HG02642 (cell line): ENCODE data around the gene FLAD1.
"Not testable (repeated sequence)": the region's sequence is repeated elsewhere in the genome, so short reads cannot be mapped to it uniquely, and the experiment has no call there.

Experiments used
- ATAC-seq: cut with Tn5 transposase; IDR thresholded peaks from one replicate; pipeline ENCODE4 v1.9.1; 2021; ENCODE audit warnings: mild to moderate bottlenecking; ENCODE audit not compliant: unreplicated experiment, poor library complexity

FLAD1 gene

DNA sequence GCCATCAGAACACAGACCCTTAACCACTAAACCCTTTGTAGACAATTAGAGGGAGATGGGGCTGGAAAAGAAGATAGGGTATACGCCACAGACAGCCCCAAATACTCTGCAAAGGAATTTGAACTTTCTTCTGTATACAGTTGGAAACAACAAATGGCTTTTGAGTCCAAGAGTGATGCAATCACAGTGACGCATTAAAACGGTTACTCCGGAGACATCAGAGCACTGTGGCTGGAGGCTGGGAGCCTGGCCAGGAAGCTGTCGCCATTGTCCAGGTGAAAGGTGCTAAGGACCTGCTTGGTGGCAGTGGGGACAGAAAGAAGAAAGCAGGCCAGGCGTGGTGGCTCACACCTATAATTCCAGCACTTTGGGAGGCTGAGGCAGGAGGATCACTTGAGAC is 4.2 kb downstream of the FLAD1 start:
- no peak for ATAC-seq

DNA sequence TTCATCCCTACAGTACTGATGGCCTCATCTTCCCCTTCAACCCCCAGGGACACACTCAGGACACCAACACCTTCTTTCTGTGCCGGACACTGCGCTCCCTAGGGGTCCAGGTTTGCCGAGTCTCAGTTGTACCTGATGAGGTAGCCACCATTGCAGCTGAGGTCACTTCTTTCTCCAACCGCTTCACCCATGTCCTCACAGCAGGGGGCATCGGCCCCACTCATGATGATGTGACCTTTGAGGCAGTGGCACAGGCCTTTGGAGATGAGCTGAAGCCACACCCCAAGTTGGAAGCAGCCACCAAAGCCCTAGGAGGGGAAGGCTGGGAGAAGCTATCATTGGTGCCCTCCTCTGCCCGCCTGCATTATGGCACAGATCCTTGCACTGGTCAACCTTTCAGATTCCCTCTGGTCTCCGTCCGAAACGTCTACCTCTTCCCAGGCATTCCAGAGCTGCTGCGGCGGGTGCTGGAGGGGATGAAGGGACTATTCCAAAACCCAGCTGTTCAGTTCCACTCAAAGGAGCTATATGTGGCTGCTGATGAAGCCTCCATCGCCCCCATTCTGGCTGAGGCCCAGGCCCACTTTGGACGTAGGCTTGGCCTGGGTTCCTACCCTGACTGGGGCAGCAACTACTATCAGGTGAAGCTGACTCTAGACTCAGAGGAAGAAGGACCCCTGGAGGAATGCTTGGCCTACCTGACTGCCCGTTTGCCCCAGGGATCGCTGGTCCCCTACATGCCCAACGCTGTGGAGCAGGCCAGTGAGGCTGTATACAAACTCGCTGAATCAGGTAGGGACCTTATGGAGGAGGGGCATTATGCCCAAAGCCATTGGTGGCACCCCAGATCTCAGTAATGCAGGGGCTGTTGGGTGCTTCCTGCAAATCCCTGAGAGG is 5.2 kb downstream of the FLAD1 start:
- ATAC-seq, result no peak

DNA sequence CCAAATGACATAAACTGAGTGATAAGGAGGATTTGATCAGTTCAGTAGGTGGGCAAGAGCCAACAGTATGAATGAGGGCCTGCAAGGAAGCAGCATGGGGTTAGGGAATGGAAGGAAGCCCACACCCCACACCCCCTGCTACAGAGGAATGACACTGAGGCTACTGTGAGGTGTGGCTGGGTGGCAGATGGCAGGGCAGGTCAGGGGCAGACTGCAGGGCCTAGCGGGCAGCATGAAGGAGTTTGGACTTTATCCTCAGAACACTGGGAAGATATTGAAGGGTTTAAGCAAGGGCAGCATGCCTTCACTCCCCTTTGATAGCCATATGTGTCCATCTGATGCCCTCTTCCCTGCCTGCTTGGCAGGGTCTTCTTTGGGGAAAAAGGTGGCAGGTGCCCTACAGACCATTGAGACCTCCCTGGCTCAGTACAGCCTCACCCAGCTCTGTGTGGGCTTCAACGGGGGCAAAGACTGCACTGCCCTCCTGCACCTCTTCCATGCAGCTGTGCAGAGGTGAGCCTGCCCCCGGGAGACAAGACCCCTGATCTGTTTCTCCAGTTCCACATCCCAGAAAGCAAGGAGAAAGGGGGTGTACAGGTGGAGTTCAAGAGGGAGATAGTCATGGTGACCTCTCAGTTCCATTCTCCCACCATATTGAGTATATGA is 6.2 kb downstream of the FLAD1 start:
- ATAC-seq, result no peak

DNA sequence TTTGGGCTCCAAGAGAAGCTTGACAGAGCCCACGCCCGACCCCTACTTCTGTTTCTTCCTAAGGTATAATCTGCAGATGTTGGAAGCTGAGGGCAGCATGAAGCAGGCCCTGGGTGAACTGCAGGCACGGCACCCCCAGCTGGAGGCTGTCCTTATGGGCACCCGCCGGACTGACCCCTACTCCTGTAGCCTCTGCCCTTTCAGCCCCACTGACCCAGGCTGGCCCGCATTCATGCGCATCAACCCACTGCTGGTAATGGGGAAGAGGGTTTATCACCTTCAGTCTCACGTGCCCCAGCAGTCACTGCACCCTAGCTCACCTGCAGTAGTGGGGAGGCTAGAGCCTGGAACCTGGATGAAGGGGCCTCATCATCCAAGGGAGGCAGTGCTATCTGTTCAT is 7.1 kb downstream of the FLAD1 start:
- ATAC-seq, result no peak

DNA sequence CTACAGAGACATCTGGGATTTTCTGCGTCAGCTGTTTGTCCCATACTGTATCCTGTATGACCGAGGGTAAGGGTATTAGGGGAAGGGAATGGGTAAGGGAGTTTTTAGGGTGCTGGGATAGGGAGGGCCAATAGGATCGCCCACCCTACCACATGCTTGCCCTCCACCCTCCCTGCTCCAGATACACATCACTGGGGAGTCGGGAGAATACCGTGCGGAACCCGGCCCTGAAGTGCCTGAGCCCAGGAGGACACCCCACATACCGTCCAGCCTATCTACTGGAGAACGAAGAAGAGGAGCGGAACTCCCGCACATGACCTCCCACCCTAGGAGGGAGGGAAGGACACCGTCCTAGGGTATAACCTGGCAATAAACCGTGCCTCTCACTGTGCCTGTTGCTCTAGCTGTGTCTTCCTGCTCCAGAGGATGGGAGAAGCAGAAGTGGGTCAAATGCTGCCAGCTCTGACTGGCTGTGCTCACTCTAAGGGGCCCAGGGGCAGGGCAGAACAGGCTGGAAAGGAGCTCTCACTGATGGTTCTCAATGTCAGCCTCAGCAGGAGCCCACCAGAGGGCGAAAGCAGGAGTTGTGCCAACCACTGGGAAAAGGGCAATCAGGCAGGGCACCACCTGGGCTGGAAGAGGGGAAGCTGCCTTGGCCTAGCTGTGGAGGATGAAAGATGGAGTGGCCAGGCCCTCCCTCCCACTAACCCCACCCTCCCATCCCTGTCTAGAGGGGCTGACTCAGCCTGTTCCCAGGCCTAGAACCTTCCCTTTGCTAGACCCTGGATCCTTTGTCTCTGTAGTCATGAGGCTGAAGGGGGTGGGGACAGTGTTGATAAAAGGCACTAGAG is 9.8 kb downstream of the FLAD1 start:
- no peak for ATAC-seq

DNA sequence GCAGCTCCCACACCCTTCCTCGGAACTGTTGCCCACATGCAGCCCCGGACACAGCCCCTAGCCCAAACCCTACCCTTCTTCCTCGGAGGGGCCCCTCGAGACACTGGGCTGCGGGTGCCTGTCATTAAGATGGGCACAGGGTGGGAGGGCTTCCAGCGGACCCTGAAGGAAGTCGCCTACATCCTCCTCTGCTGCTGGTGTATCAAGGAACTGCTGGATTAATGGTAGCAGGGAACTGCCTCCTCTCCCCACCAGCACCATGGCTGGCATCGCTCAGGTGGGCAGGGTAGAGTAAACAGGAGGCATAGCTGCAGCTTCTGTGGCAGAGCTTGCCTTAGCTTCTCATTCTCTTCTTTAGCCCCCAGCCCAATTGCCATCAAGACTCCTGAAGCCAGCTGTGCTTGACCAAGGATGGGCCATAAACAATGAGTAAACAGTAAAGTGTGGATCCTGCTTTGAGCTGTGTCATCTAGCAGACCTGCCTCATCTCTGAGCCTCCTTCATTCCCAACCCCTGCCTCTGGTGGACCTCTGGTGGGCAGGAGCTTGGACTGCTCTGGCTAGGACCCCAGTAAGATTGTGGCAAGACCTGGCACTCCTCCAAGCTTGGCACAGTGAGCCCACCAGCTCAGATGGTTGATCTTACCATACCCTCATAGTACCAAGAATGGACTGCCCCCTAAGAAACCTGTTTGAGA is 10.6 kb downstream of the FLAD1 start, which contains the start of gene LENEP:
LENEP (plus strand) TSS at position 15 of the 697 bp plus-strand sequence; CDS start at position 37, 22 bp downstream.
- no peak for ATAC-seq

DNA sequence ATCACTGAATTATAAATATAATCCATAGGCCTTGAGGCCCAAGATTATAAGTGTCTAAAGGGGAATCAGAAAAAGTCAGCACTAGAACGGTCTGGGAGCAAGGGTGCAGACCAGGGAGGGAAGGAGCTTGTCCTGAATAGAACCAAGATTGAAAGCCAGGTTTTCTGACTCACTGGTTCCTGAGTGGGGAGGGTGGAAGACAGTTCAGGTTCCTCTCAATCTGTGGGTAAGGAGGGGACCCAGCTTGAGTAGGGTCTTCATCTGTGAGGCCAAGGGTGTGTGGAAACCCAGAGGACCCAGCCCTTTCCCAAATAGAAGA is 11.1 kb downstream of the FLAD1 start:
- ATAC-seq, result no peak

DNA sequence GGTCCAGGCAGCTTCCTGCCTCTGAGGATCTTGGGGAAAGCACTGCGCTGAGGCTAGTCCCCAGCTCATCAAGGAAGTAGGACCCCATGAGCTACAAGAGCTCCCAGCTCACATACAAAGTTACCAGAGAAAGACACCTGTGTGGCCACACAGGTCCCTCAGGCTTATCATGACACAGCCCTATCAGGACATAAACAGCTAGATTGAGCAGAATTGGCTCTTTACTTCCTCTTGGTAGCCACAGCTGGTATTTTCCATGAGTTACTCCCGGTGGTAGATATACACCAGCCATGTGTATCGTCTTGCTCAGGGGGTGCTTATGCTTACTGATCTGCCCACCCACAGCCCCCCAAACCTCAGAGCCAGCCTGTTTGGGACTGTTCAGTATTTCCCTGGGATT is 11.4 kb downstream of the FLAD1 start:
- no peak for ATAC-seq

DNA sequence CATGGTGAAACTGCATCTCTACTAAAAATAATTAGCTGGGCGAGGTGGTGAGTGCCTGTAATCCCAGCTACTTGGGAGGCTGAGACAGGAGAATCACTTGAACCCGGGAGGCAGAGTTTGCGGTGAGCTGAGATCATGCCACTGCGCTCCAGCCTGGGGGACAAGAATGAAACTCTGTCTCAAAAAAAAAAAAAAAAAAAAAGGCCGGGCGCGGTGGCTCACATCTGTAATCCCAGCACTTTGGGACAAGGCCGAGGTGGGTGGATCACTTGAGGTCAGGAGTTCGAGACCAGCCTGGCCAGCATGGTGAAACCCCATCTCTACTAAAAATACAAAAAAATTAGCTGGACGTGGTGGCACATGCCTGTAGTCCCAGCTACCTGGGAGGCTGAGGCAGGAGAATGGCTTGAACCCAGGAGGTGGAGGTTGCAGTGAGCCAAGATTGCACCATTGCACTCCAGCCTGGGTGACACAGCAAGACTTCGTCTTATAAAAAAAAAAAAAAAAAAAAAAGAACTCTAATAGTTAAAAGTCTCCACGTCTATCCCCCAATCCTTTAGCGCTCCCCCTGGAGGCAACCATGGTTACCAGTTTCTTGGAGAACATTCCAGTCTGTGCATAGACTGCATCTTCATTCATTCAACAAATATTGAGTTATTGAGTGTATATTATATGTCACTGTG is 12.3 kb downstream of the FLAD1 start:
- not testable (repeated sequence) for ATAC-seq

DNA sequence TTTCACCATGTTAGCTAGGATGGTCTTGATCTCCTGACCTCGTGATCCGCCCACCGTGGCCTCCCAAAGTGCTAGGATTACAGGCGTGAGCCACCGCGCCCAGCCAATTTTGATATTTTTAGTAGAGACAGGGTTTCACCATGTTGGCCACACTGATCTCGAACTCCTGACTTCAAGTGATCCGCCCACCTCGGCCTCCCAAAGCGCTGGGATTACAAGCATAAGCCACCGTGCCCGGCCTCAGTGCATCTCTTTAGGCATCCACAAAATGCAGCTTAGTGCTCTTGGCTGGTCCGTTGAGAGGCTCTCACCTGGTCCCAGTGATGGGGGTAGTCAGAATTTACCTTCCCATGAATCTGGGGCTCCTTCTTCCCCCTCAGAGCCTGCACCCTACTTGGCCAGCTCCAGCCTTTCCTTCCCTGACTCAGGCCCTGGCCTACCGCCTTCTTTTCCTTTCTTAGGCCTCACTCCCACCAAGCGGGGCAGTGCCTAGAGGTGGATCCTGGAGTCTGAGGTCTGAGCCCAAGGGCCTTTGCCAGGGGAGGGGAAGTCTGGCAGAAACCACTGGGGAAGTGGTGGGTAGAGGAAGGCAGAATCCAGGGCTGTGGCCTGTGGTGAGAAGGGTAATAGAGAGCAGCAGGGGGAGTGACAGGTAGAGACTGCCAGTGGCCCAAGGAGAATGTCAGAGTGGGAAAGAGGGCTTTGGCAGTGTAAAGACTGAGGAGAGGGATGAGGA is 14.0 kb downstream of the FLAD1 start:
- ATAC-seq, result no peak

DNA sequence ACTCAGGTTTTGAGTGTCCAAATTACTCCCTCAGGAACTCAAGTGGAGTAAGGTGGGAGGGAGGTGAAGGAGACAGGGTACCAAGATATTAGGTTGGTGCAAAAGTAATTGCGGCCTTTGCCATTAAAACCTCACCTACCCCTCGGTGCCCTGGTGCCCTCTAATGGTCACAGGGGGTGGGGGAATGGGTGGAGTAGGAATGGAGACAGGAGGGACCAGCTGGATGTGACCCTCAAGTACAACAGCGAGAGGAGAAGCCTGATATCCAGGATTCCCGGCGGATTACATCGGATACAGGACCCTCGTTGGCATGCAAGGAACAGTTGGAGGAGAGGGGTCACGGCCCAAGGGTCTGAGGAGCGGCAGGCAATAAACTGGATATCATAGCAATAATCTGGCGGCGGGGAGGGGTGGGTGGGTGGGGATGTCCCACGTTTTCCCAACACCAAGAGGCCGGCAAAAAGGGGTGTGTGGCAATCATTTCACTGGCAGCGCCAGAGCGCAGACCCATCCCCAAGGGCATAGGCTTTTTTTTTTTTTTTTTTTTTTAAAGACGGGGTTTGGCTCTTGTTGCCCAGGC is 15.1 kb downstream of the FLAD1 start:
- ATAC-seq, result no peak

DNA sequence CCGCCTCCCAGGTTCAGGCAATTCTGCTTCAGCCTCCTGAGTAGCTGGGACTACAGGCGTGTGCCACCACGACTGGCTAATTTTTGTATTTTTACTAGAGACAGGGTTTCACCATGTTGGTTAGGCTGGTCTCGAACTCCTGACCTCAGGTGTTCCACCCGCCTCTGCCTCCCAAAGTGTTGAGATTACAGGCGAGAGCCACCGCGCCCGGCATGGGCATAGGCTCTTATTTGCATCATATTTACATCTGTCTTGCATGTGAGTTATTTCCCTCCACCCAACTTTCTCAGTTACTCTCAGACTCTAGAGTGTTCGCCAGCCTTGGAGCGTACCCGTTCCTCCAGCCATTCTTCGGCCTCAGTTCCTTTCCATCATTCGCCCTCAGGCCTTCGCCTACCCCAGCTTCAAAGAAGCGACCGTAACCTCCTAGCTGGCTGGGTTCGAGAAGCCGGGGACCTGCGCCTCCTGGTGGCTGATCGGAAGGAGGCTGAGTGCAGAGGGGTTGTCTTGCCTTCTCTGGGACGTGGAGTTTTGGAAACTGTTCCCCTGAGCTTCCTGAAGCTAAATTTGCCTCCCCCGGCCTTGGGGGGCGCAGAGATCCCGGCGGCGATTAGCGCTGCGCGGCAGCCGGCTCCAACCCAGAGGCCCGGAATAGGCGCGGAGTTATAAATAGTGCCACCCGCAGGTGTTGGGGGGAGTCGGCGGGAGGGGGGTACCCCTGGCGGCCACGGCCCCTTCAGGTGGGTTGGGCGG is 15.8 kb downstream of the FLAD1 start:
- no peak for ATAC-seq

DNA sequence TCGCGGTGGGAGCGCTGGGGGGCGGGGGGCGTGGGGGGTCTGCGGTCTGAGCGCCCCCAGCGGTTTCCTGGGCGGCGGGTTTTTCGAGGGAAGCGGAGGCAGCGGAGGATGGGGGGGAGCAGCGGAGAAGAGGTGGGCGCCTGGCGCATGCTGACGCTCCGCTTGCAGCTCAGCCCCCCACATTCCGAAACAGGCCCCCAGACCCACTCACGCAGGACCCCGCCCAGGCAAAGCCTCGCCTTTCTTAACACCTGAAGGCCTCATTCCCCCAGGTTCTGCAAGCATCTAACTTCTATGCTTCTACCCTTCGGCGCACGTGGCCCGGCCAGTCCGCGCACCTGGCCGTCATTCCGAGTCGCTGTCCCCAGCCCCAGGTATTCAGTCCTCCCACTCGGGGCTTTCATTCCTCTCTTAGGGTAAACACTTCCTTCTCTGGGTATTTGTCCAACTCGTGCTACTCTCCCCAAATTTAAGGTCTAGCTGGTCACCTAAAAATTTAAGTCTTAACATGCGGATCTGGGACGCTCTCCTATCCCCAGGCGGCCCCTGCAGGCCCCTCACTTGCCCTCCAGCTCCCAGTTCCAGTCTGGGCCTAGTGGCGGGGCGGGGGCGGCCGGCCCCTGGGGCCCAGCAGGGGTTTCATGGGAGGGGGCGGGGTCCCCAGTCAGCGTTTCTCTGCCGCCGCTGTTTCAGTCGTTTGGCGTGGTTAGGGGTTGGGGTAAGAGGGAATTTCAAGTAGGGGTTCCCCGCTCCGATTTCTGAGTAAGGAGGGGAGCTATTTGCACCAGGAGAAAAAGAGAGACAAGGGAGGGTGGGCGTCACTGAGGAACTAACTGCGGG is 16.6 kb downstream of the FLAD1 start:
- ATAC-seq, result no peak

DNA sequence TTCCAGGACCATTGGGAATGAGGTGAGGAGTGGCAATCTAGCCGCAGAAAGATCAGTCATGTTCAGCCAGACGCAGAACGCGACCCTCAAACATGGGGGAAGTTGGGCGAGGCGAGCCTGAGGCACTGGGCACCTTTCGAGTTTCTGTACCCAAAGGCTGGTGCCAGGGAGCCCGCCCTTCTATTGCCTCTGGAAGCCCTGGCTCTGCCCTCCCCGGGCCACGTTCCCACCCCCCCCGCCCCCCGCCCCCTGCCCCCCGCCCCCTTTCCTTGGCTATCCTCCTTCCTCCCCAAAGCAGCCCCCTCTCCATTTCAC is 17.2 kb downstream of the FLAD1 start:
- no peak for ATAC-seq

DNA sequence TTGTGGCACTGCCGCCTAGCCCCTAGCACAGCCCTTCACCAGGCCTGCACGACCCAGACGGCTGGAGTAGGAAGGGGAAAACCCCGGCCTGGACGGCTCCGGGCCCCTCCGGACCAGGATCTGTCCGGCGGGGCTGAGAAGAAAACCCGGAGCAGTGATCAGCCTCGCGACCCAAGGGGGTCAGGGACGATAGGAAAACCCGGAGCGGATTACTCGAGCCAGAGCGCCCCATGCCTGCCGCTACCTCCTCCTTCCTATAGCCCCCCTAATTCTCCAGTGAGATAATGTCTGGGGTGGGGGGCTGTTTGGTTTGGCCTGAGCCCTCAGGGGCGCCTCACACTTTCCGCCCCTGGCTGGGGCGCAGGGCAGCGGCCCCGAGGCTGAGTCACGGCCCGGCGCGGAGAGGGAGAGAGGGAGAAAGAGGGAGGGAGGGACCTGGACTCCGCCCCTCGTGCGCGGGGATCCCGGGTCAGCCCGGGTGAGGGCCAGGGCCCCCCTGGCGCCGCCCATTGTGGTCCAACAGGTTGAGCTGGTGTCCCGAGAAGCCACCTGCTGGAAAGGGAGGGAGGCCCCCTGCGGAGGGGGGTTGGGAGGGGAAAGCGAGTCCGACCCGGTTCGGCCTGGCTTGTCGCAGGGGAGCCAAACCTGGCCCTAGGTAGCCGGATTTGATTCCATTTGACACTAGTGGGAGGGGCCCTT is 17.7 kb downstream of the FLAD1 start:
- ATAC-seq, result peak; percentile 43

DNA sequence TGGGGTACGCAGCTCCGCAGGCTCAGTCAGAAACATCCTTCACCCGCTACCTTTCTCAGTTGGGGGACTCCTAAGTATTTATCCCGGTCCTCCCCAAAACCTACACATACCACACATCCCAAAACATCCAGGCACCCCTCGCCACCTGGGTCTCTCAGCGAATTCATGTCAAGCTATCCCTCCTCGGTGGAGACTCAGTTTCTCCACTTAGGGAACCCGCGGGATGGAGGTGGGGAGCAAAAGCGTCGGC is 18.2 kb downstream of the FLAD1 start:
- no peak for ATAC-seq
